ENCODE data around the gene TRIM50. TPM values are rescaled to one million over a fixed set of nuclear protein-coding genes. Genes with fewer than 3 reads are reported as not detected.

The TRIM50 gene
- total and polyA plus RNA-seq, 7 donors, result 0.07 to 3.0 (median 0.69) TPM; not detected in 2

DNA sequence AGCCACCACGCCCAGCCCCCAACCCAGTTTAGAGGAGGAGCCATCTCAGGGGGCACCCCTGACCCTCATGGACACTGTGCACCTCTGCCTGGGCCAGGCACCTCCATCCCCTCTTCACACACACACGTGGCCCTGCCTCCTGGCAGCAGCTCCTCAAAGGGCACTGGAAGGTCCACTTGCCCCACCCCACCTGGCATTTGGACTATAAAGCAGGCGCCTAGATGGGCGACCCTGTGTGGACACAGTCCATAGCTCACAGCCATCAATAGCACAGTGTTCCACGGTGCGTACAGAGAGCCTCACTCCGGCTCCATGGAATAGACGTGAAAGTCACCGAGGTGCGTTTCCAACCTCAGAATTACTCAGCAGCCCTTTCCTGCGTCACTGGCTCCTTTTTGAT is 41.1 kb upstream of the TRIM50 start:
- Histone ChIP-seq H3K9me3 (no peaks in the 10 kb centered on the region), H3K27me3 (no peaks in the 10 kb centered on the region), H3K36me3 (no peaks in the 10 kb centered on the region), H3K27ac (no peak overlapping the region), H3K4me3 (no peak overlapping the region), H3K4me1 (no peaks in the 10 kb centered on the region)
- intact Hi-C loops (cut with DNase I), result no loop called here
- DNase-seq, result no peak
- 65 to 87% methylated on average over 11 of the region's 11 CpGs for WGBS, 2 donors
- TF ChIP-seq EP300 (IDR thresholded peaks at IDR 0.05), result no peak
- TF ChIP-seq, protein P1, sequence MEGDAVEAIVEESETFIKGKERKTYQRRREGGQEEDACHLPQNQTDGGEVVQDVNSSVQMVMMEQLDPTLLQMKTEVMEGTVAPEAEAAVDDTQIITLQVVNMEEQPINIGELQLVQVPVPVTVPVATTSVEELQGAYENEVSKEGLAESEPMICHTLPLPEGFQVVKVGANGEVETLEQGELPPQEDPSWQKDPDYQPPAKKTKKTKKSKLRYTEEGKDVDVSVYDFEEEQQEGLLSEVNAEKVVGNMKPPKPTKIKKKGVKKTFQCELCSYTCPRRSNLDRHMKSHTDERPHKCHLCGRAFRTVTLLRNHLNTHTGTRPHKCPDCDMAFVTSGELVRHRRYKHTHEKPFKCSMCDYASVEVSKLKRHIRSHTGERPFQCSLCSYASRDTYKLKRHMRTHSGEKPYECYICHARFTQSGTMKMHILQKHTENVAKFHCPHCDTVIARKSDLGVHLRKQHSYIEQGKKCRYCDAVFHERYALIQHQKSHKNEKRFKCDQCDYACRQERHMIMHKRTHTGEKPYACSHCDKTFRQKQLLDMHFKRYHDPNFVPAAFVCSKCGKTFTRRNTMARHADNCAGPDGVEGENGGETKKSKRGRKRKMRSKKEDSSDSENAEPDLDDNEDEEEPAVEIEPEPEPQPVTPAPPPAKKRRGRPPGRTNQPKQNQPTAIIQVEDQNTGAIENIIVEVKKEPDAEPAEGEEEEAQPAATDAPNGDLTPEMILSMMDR (IDR thresholded peaks at IDR 0.05), result no peak
- no peak for TF ChIP-seq POLR2A (IDR thresholded peaks at IDR 0.05)
- TF ChIP-seq POLR2AphosphoS5 (IDR thresholded peaks at IDR 0.05), result no peak

DNA sequence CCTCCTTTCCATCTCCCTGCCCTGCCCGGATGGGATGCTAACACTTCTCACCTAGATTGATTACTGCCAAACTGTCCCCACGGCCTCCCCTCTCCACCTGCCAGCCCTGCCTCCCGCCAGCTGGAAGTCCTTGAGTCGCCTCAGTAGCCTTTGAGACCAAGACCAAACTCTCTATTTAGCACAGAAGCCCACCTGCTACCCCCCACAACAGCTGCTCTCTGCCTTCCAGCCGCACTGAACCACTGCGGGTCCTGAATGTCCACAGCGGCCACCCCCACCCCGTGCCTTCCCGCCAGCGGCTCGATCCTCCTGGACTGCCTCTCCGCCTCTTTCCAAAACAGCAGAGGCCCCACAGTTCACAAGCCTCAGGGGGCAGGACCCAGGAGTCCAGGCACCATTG is 39.1 kb upstream of the TRIM50 start:
- no peaks in the 10 kb centered on the region for H3K4me1 ChIP-seq
- H3K9me3 ChIP-seq, result no peaks in the 10 kb centered on the region
- 77 to 79% methylated on average over 12 of the region's 12 CpGs for WGBS, 2 donors
- DNase-seq, result no peak
- no peak overlapping the region for H3K4me3 ChIP-seq
- intact Hi-C loops (cut with DNase I), result no loop called here
- no peaks in the 10 kb centered on the region for H3K36me3 ChIP-seq
- TF ChIP-seq POLR2A (IDR thresholded peaks at IDR 0.05) (no peak), POLR2AphosphoS5 (IDR thresholded peaks at IDR 0.05) (no peak), EP300 (IDR thresholded peaks at IDR 0.05) (no peak)
- TF ChIP-seq, protein P1 (IDR thresholded peaks at IDR 0.05), result no peak
- no peaks in the 10 kb centered on the region for H3K27me3 ChIP-seq
- H3K27ac ChIP-seq, result no peak overlapping the region

DNA sequence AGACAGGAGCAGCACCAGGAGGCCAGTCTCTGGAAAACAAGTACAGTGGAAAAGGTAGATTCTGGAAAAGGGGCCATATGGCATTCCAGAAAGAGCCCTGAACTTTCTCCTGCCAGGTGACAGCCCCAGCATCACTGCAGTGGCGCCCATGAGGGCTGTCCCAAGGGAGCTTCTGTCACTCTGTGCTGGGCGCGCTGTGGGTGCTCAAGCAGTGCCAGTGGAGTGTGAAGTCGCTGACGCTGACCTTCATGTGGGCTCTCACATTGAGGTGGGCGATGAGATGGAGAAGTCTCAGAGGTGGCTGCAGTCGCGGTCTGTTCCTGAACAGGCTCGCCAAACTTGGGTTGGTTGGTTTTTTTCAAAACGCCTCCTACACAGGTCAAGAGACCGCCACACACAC is 38.2 kb upstream of the TRIM50 start:
- Histone ChIP-seq H3K4me3 (no peak overlapping the region), H3K9me3 (no peaks in the 10 kb centered on the region), H3K4me1 (no peaks in the 10 kb centered on the region), H3K36me3 (no peaks in the 10 kb centered on the region), H3K27ac (no peak overlapping the region), H3K27me3 (no peaks in the 10 kb centered on the region)
- no peak for TF ChIP-seq EP300 (IDR thresholded peaks at IDR 0.05)
- TF ChIP-seq, protein P1 (IDR thresholded peaks at IDR 0.05), result no peak
- TF ChIP-seq POLR2A (IDR thresholded peaks at IDR 0.05), result no peak
- TF ChIP-seq POLR2AphosphoS5 (IDR thresholded peaks at IDR 0.05), result no peak
- no peak for DNase-seq
- intact Hi-C loops (cut with DNase I), result no loop called here
- WGBS, 2 donors, result 81 to 88% methylated on average over 11 of the region's 11 CpGs

DNA sequence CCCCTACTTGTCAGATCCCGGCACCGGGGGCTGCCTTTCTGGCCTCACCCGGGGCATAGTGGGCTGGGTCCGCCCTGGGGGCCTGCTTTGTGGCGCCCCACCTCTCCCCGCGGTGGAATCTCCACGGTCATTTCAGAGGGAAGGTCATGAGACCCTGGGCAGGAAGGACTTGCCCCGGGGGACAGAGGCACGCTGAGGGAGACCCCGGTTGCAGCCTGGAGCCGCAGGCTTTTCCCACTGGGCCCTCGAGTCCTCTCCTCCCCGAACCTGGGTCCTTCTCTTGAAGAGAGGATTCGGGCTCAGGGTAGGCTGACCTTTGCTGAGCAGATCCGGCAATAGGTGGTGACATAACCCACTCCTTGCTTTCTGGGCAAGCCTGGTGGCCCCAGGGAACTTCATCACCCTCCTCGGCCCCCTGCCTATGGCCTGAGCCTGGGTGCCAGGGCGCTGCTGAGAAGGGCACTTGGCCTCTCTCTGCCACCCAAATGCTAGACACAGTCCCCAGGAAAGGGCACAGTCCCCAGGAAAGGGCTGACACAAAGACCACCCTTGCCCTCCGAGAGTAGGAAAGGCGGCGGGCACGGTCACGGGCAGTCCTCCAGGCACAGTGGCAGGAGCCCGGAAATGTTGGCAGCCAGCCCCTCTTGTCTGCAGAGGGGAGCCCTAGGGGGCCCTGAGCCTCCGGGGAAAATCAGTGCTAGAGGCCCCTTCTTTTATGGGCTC is 36.3 kb upstream of the TRIM50 start:
- intact Hi-C loops (cut with DNase I), result no loop called here
- no peaks in the 10 kb centered on the region for H3K9me3 ChIP-seq
- H3K4me1 ChIP-seq, result no peaks in the 10 kb centered on the region
- no peak overlapping the region for H3K4me3 ChIP-seq
- peaks cover 0 to 11% (median 0%) of the 10 kb centered on the region in 3 donors for H3K27me3 ChIP-seq
- no peak for TF ChIP-seq POLR2AphosphoS5 (IDR thresholded peaks at IDR 0.05)
- TF ChIP-seq EP300 (IDR thresholded peaks at IDR 0.05), result no peak
- no peak for TF ChIP-seq POLR2A (IDR thresholded peaks at IDR 0.05)
- TF ChIP-seq, protein P1 (IDR thresholded peaks at IDR 0.05), result no peak
- DNase-seq, result no peak
- no peak overlapping the region for H3K27ac ChIP-seq
- no peaks in the 10 kb centered on the region for H3K36me3 ChIP-seq
- 56 to 76% methylated on average over 25 of the region's 25 CpGs for WGBS, 2 donors
